ENCODE data around the gene FCAMR. TPM values are rescaled to one million over a fixed set of nuclear protein-coding genes. Genes with fewer than 3 reads are reported as not detected.

FCAMR gene
- polyA plus RNA-seq, 1 donor = 5.3 TPM

DNA sequence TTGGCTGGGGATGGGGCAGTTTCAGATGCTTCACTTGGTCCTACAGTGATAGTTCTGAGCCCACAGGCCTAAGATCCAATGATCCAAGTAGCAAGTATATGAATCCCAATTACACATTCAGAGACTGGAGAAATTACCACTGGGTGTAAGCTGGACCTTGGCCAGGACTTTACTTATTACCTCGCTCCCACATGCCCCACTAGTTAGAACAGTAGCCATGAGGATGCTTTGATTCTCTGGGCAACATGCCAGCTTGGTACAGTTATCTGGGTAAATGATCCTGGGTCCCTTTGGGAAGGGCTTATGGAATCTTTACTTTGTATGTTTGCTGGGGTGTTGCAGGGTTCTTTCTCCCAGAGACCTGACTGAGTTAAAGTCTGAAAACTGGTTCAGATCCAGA is 5.0 kb upstream of the FCAMR start:
- Histone ChIP-seq H3K27ac (ENCODE audit: low read length) (peak overlapping the region; percentile 23), H3K4me3 (ENCODE audit: low read length) (no peak overlapping the region), H3K27me3 (ENCODE audit: control insufficient read depth, insufficient read depth, low read length) (no peaks in the 10 kb centered on the region), H3K4me1 (ENCODE audit: control insufficient read depth, insufficient read depth, low read length) (peaks cover 76% of the 10 kb centered on the region), H3K36me3 (ENCODE audit: control insufficient read depth, insufficient read depth, low read length) (no peaks in the 10 kb centered on the region), H3K9me3 (ENCODE audit: control insufficient read depth, low read depth, low read length) (no peaks in the 10 kb centered on the region)
- DNase-seq = peak; percentile 64 to 87
- no CpG with 5 or more reads among the region's 1 CpG for WGBS (ENCODE audit: insufficient coverage, low lambda C conversion rate)

DNA sequence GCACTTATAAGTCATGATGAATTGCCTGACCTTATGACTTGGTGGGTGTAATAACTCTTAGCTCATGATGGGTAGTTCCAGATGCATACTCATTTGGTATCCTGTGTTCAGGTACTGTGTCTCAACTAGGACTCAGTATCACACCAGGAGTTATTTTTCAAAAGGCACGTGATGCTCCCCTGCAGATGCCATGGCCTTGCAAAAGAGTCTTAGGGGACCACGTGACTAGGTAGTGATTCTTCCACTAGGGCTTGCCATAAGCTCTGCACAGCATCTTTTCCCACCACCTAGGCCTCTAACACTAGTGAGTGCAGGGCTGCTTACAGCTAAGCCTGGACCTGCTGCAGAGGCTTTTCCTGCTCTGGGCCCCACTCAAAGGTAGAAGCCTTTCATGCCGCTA is 3.9 kb upstream of the FCAMR start:
- Histone ChIP-seq H3K9me3 (ENCODE audit: control insufficient read depth, low read depth, low read length) (no peaks in the 10 kb centered on the region), H3K27me3 (ENCODE audit: control insufficient read depth, insufficient read depth, low read length) (no peaks in the 10 kb centered on the region), H3K27ac (ENCODE audit: low read length) (peak overlapping the region; percentile 83), H3K36me3 (ENCODE audit: control insufficient read depth, insufficient read depth, low read length) (no peaks in the 10 kb centered on the region), H3K4me1 (ENCODE audit: control insufficient read depth, insufficient read depth, low read length) (peaks cover 80% of the 10 kb centered on the region), H3K4me3 (ENCODE audit: low read length) (no peak overlapping the region)
- DNase-seq = no peak
- WGBS (ENCODE audit: insufficient coverage, low lambda C conversion rate) = no CpG with 5 or more reads among the region's 3 CpGs

DNA sequence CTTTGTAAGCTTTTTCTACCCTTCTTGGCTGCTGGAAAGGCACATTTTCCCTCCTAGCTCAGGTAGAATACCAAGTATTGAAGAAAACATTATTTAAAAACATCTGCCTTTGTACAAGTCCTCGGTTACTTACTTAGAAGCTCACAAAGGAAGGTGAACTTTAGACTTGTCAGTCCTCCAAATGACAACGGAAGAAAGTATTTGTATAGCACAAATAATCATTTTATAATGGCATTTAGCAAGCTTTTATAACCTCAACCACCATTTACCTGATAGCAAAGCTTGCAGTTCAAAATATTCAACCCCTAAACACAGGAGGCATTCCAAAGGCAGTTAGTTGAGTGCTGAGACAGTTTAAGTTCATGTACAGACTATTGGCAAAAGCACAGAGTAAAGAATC is 2.5 kb upstream of the FCAMR start:
- Histone ChIP-seq H3K27me3 (ENCODE audit: control insufficient read depth, insufficient read depth, low read length) (no peaks in the 10 kb centered on the region), H3K4me1 (ENCODE audit: control insufficient read depth, insufficient read depth, low read length) (peaks cover 88% of the 10 kb centered on the region), H3K4me3 (ENCODE audit: low read length) (no peak overlapping the region), H3K27ac (ENCODE audit: low read length) (peak overlapping the region; percentile 83), H3K9me3 (ENCODE audit: control insufficient read depth, low read depth, low read length) (no peaks in the 10 kb centered on the region), H3K36me3 (ENCODE audit: control insufficient read depth, insufficient read depth, low read length) (no peaks in the 10 kb centered on the region)
- WGBS (ENCODE audit: insufficient coverage, low lambda C conversion rate) = 26% methylated on average over 2 of the region's 2 CpGs
- peak; percentile 63 to 90 for DNase-seq

GRCh38 chr1:206971029-206971655 is 882 bp upstream of the FCAMR start:
- Histone ChIP-seq H3K27me3 (ENCODE audit: control insufficient read depth, insufficient read depth, low read length) (no peaks in the 10 kb centered on the region), H3K9me3 (ENCODE audit: control insufficient read depth, low read depth, low read length) (no peaks in the 10 kb centered on the region), H3K27ac (ENCODE audit: low read length) (peak overlapping the region; percentile 76), H3K4me3 (ENCODE audit: low read length) (no peak overlapping the region), H3K4me1 (ENCODE audit: control insufficient read depth, insufficient read depth, low read length) (peaks cover 89% of the 10 kb centered on the region), H3K36me3 (ENCODE audit: control insufficient read depth, insufficient read depth, low read length) (no peaks in the 10 kb centered on the region)
- no CpG with 5 or more reads among the region's 2 CpGs for WGBS (ENCODE audit: insufficient coverage, low lambda C conversion rate)
- DNase-seq = peak in 1 of 2 donors; percentile 47

DNA sequence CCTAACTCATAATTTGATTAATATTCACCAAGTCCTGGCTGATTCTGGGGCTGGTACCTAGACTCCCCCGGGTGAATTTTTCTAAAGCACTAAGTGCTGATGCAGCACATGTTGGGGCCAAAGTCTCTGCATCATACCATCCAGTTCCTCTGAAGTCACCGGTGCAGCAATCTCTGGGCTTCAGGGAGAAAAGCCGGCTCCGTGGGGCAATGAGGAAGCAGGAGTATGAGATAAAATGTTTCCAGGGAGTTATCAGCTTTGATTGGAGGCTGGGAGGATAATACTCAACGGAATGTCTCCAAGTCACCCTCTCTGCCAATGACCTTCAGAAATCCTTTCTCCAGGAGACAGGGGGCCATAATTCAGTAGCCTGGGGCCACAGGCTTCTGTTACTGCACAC is 1.2 kb downstream of the FCAMR start:
- H3K27ac ChIP-seq (ENCODE audit: low read length) = peak overlapping the region; percentile 85
- no peaks in the 10 kb centered on the region for H3K27me3 ChIP-seq (ENCODE audit: control insufficient read depth, insufficient read depth, low read length)
- WGBS (ENCODE audit: insufficient coverage, low lambda C conversion rate) = no CpG with 5 or more reads among the region's 5 CpGs
- H3K36me3 ChIP-seq (ENCODE audit: control insufficient read depth, insufficient read depth, low read length) = no peaks in the 10 kb centered on the region
- DNase-seq = peak; percentile 95 to 98
- H3K4me3 ChIP-seq (ENCODE audit: low read length) = no peak overlapping the region
- no peaks in the 10 kb centered on the region for H3K9me3 ChIP-seq (ENCODE audit: control insufficient read depth, low read depth, low read length)
- peaks cover 72% of the 10 kb centered on the region for H3K4me1 ChIP-seq (ENCODE audit: control insufficient read depth, insufficient read depth, low read length)

- no peaks in the 10 kb centered on the region for H3K9me3 ChIP-seq (ENCODE audit: control insufficient read depth, low read depth, low read length)
- no peaks in the 10 kb centered on the region for H3K27me3 ChIP-seq (ENCODE audit: control insufficient read depth, insufficient read depth, low read length)
- H3K4me3 ChIP-seq (ENCODE audit: low read length) = no peak overlapping the region
- peaks cover 63% of the 10 kb centered on the region for H3K4me1 ChIP-seq (ENCODE audit: control insufficient read depth, insufficient read depth, low read length)
- no CpG with 5 or more reads among the region's 8 CpGs for WGBS (ENCODE audit: insufficient coverage, low lambda C conversion rate)
- H3K36me3 ChIP-seq (ENCODE audit: control insufficient read depth, insufficient read depth, low read length) = no peaks in the 10 kb centered on the region
- H3K27ac ChIP-seq (ENCODE audit: low read length) = peak overlapping the region; percentile 85
- DNase-seq = peak in 1 of 2 donors; percentile 62
Measured at GRCh38 chr1:206967096-206967849, 3.0 kb downstream of the FCAMR start.

- whole genome bisulfite sequencing (ENCODE audit: insufficient coverage, low lambda C conversion rate) = no CpG with 5 or more reads among the region's 2 CpGs
- no peak for DNase-seq
- no peak overlapping the region for H3K4me3 ChIP-seq (ENCODE audit: low read length)
- H3K27ac ChIP-seq (ENCODE audit: low read length) = no peak overlapping the region
- H3K9me3 ChIP-seq (ENCODE audit: control insufficient read depth, low read depth, low read length) = no peaks in the 10 kb centered on the region
- H3K27me3 ChIP-seq (ENCODE audit: control insufficient read depth, insufficient read depth, low read length) = no peaks in the 10 kb centered on the region
- peaks cover 50% of the 10 kb centered on the region for H3K4me1 ChIP-seq (ENCODE audit: control insufficient read depth, insufficient read depth, low read length)
- H3K36me3 ChIP-seq (ENCODE audit: control insufficient read depth, insufficient read depth, low read length) = no peaks in the 10 kb centered on the region
Measured at GRCh38 chr1:206965781-206966180, 4.5 kb downstream of the FCAMR start.

DNA sequence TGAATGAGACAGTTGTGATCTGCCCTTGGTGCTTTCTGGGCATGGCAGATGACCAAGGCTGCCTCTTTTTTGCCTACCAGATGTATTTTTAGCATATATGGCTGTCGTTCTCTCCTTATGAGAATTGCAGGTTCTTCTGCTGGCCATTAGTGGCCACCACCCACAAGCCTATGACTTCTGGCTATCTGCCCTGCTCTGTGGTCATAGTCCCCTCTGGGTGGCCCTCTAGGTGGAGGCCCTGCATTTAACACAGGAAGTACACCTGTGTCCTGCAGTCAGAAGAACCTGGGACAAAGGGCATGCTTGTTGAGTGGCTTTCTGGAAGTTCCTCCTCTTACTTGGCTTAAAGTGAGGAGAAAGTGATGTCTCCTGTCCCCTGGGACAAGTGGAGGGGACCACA is 6.5 kb downstream of the FCAMR start:
- Histone ChIP-seq H3K27ac (ENCODE audit: low read length) (no peak overlapping the region), H3K27me3 (ENCODE audit: control insufficient read depth, insufficient read depth, low read length) (no peaks in the 10 kb centered on the region), H3K4me3 (ENCODE audit: low read length) (no peak overlapping the region), H3K9me3 (ENCODE audit: control insufficient read depth, low read depth, low read length) (no peaks in the 10 kb centered on the region), H3K4me1 (ENCODE audit: control insufficient read depth, insufficient read depth, low read length) (peaks cover 32% of the 10 kb centered on the region), H3K36me3 (ENCODE audit: control insufficient read depth, insufficient read depth, low read length) (no peaks in the 10 kb centered on the region)
- WGBS (ENCODE audit: insufficient coverage, low lambda C conversion rate) = no CpG with 5 or more reads among the region's 1 CpG
- no peak for DNase-seq

DNA sequence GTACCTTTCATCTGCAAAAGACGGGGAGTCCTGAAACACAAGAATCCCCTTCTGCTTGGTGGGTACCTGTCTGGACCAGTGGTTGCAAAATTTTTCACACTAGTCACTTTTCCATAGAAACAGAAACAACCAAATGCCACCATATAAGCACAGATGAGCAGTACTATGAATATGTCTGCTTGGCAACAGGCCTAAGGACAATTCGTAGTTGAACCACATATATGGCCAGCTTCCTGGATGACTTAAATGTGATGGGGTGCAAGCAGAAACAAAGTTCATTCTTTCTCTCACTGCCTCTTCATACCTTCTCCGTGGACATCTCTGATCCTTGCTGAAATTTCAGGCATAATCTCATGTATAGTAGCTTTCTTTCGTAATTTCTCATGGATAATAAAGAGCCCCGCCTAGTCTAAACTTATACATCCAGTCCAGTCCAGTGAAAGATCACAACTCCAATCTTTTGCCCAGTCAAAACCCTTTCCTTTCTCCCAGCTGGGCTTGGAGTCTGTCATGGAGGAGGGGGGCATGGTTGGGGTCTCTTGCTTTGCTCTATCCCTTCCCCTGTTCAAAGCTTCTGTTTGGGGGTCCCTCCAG is 7.0 kb downstream of the FCAMR start:
- Histone ChIP-seq H3K27ac (ENCODE audit: low read length) (no peak overlapping the region), H3K27me3 (ENCODE audit: control insufficient read depth, insufficient read depth, low read length) (no peaks in the 10 kb centered on the region), H3K4me1 (ENCODE audit: control insufficient read depth, insufficient read depth, low read length) (peaks cover 27% of the 10 kb centered on the region), H3K4me3 (ENCODE audit: low read length) (no peak overlapping the region), H3K36me3 (ENCODE audit: control insufficient read depth, insufficient read depth, low read length) (no peaks in the 10 kb centered on the region), H3K9me3 (ENCODE audit: control insufficient read depth, low read depth, low read length) (no peaks in the 10 kb centered on the region)
- DNase-seq = peak in 1 of 2 donors; percentile 36
- WGBS (ENCODE audit: insufficient coverage, low lambda C conversion rate) = 60% methylated on average over 1 of the region's 5 CpGs

- Histone ChIP-seq H3K27ac (ENCODE audit: low read length) (no peak overlapping the region), H3K36me3 (ENCODE audit: control insufficient read depth, insufficient read depth, low read length) (no peaks in the 10 kb centered on the region), H3K4me1 (ENCODE audit: control insufficient read depth, insufficient read depth, low read length) (peaks cover 23% of the 10 kb centered on the region), H3K4me3 (ENCODE audit: low read length) (no peak overlapping the region), H3K27me3 (ENCODE audit: control insufficient read depth, insufficient read depth, low read length) (no peaks in the 10 kb centered on the region), H3K9me3 (ENCODE audit: control insufficient read depth, low read depth, low read length) (no peaks in the 10 kb centered on the region)
- no peak for DNase-seq
- WGBS (ENCODE audit: insufficient coverage, low lambda C conversion rate) = no CpG with 5 or more reads among the region's 7 CpGs
Measured at GRCh38 chr1:206962272-206962671, 8.0 kb downstream of the FCAMR start.

Data from large intestine (tissue), 3 donors.